Measurements from ENCODE around the gene PRR5L. TPM values are rescaled to one million over a fixed set of nuclear protein-coding genes. Genes with fewer than 3 reads are reported as not detected.

Gene PRR5L
- polyA plus RNA-seq, 1 donor (not counting 4 experiments of a cell fraction or from before 2014, with no cell fraction given): 20.1 TPM

GRCh38 chr11:36449561-36450096, 153.5 kb downstream of the PRR5L start:
- no peak overlapping the region for H3K4me3 ChIP-seq (ENCODE audit: control insufficient read depth in 2 of 3, extremely low read depth in 1 of 3, insufficient read depth in 2 of 3, low read depth in 1 of 3, low read length in 3 of 3)
- dilution Hi-C loops (cut with MboI; ENCODE audit: extremely low pct_ligation_motif_present, low sequenced_read_pairs): no loop called here
- peaks cover 18% of the 10 kb centered on the region for H3K4me1 ChIP-seq (ENCODE audit: control insufficient read depth, extremely low read depth, insufficient read depth, low read length)
- H3K27me3 ChIP-seq (ENCODE audit: control insufficient read depth, extremely low read depth, insufficient read depth, low read length): no peaks in the 10 kb centered on the region
- FAIRE-seq (no peak), DNase-seq (ENCODE audit: low read depth, low spot score) (no peak)
- no peaks in the 10 kb centered on the region for H3K9me1 ChIP-seq (ENCODE audit: control insufficient read depth, extremely low read depth, insufficient read depth, low read length)
- TF ChIP-seq EZH2 (IDR thresholded peaks at IDR 0.05; ENCODE audit: low read length): no peak
- TF ChIP-seq CTCF (optimal IDR thresholded peaks at IDR 0.05 in 1 of 3, IDR thresholded peaks at IDR 0.05 in 1 of 3, conservative IDR thresholded peaks at IDR 0.05 in 1 of 3; ENCODE audit: extremely low read depth in 1 of 3, insufficient read depth in 2 of 3, low read length in 3 of 3): no peak
- H3K79me2 ChIP-seq (ENCODE audit: control insufficient read depth, insufficient read depth, low read length): no peaks in the 10 kb centered on the region
- H3K4me2 ChIP-seq (ENCODE audit: control insufficient read depth, extremely low read depth, insufficient read depth, low read depth, low read length): no peak overlapping the region
- H3K9me3 ChIP-seq (ENCODE audit: control insufficient read depth, low read depth, low read length): no peaks in the 10 kb centered on the region
- peaks cover 18 to 23% of the 10 kb centered on the region in 2 experiments for H3K36me3 ChIP-seq (ENCODE audit: control insufficient read depth in 2 of 2, extremely low read depth in 1 of 2, insufficient read depth in 2 of 2, low read length in 2 of 2)
- no peak overlapping the region for H3K27ac ChIP-seq (ENCODE audit: control insufficient read depth, insufficient read depth, low read length)
- H2AFZ ChIP-seq (ENCODE audit: control insufficient read depth, low read length): no peak overlapping the region
- H4K20me1 ChIP-seq (ENCODE audit: control insufficient read depth, extremely low read depth, insufficient read depth, low read length): no peaks in the 10 kb centered on the region
- no peak overlapping the region for H3K9ac ChIP-seq (ENCODE audit: control insufficient read depth, extremely low read depth, insufficient read depth, low read length)

GRCh38 chr11:36450110-36450572, 154.1 kb downstream of the PRR5L start:
- H2AFZ ChIP-seq (ENCODE audit: control insufficient read depth, low read length): no peak overlapping the region
- DNase-seq (ENCODE audit: low read depth, low spot score) (no peak), FAIRE-seq (no peak)
- no peak overlapping the region for H3K4me2 ChIP-seq (ENCODE audit: control insufficient read depth, extremely low read depth, insufficient read depth, low read depth, low read length)
- no peaks in the 10 kb centered on the region for H4K20me1 ChIP-seq (ENCODE audit: control insufficient read depth, extremely low read depth, insufficient read depth, low read length)
- H3K9me1 ChIP-seq (ENCODE audit: control insufficient read depth, extremely low read depth, insufficient read depth, low read length): no peaks in the 10 kb centered on the region
- H3K27me3 ChIP-seq (ENCODE audit: control insufficient read depth, extremely low read depth, insufficient read depth, low read length): no peaks in the 10 kb centered on the region
- no peak overlapping the region for H3K9ac ChIP-seq (ENCODE audit: control insufficient read depth, extremely low read depth, insufficient read depth, low read length)
- peaks cover 19% of the 10 kb centered on the region for H3K4me1 ChIP-seq (ENCODE audit: control insufficient read depth, extremely low read depth, insufficient read depth, low read length)
- dilution Hi-C loops (cut with MboI; ENCODE audit: extremely low pct_ligation_motif_present, low sequenced_read_pairs): no loop called here
- H3K4me3 ChIP-seq (ENCODE audit: control insufficient read depth in 2 of 3, extremely low read depth in 1 of 3, insufficient read depth in 2 of 3, low read depth in 1 of 3, low read length in 3 of 3): no peak overlapping the region
- no peaks in the 10 kb centered on the region for H3K9me3 ChIP-seq (ENCODE audit: control insufficient read depth, low read depth, low read length)
- H3K79me2 ChIP-seq (ENCODE audit: control insufficient read depth, insufficient read depth, low read length): no peaks in the 10 kb centered on the region
- H3K27ac ChIP-seq (ENCODE audit: control insufficient read depth, insufficient read depth, low read length): no peak overlapping the region
- TF ChIP-seq EZH2 (IDR thresholded peaks at IDR 0.05; ENCODE audit: low read length): no peak
- no peak for TF ChIP-seq CTCF (optimal IDR thresholded peaks at IDR 0.05 in 1 of 3, IDR thresholded peaks at IDR 0.05 in 1 of 3, conservative IDR thresholded peaks at IDR 0.05 in 1 of 3; ENCODE audit: extremely low read depth in 1 of 3, insufficient read depth in 2 of 3, low read length in 3 of 3)
- H3K36me3 ChIP-seq (ENCODE audit: control insufficient read depth in 2 of 2, extremely low read depth in 1 of 2, insufficient read depth in 2 of 2, low read length in 2 of 2): peaks cover 18 to 23% of the 10 kb centered on the region in 2 experiments
